Measurements from ENCODE around the gene APC. TPM values are rescaled to one million over a fixed set of nuclear protein-coding genes. Genes with fewer than 3 reads are reported as not detected.

Gene APC
- total and polyA plus RNA-seq, 2 of the 8 experiments (the other 6 are each of a cell fraction or from before 2014, with no cell fraction given), result 6.8 to 41.9 TPM

GRCh38 chr5:112779531-112779930, 41.8 kb downstream of the APC start:
- FAIRE-seq (no peak), DNase-seq (ENCODE audit: low read depth in 1 of 2, low spot score in 2 of 2) (no peak)
- Histone ChIP-seq H2AK5ac (ENCODE audit: low read depth, low read length) (no peak overlapping the region), H3K4me2 (ENCODE audit: insufficient read depth in 1 of 2, low read depth in 2 of 2, low read length in 2 of 2) (no peak overlapping the region), H2BK20ac (ENCODE audit: low read length) (no peak overlapping the region), H4K91ac (replicated peaks; ENCODE audit: insufficient read length, low read length) (no peak overlapping the region), H3K14ac (ENCODE audit: insufficient read length) (no peak overlapping the region), H3K27ac (ENCODE audit: low read depth, low read length) (no peak overlapping the region), H3K9me3 (ENCODE audit: insufficient read depth in 2 of 2, low read depth in 1 of 2, low read length in 1 of 2) (no peaks in the 10 kb centered on the region), H2BK5ac (ENCODE audit: low read depth, low read length) (no peak overlapping the region), H3K56ac (replicated peaks; ENCODE audit: insufficient read length, low read depth, low read length) (no peak overlapping the region), H2BK12ac (ENCODE audit: low read depth, low read length) (no peak overlapping the region), H3K18ac (ENCODE audit: extremely low read depth, low read length) (no peak overlapping the region), H3K23me2 (ENCODE audit: low read depth, low read length) (no peaks in the 10 kb centered on the region), H3K27me3 (replicated peaks in 1 of 4; ENCODE audit: control insufficient read depth in 3 of 4, extremely low read depth in 1 of 4, insufficient read depth in 3 of 4, low read length in 3 of 4) (no peaks in the 10 kb centered on the region), H3K79me2 (ENCODE audit: control insufficient read depth in 1 of 2, insufficient read depth in 2 of 2, low read length in 2 of 2) (no peaks in the 10 kb centered on the region), H4K20me1 (replicated peaks in 1 of 2; ENCODE audit: control insufficient read depth in 1 of 2, insufficient read depth in 2 of 2, low read length in 2 of 2) (no peaks in the 10 kb centered on the region), H2BK120ac (replicated peaks; ENCODE audit: low read depth, low read length) (no peak overlapping the region), H2AFZ (ENCODE audit: low read length) (no peak overlapping the region), H3K23ac (ENCODE audit: insufficient read length) (no peak overlapping the region), H3K4ac (replicated peaks; ENCODE audit: insufficient read length, low read depth, low read length) (no peak overlapping the region), H4K8ac (ENCODE audit: extremely low read depth, insufficient read depth, low read length) (no peak overlapping the region), H3K4me3 (ENCODE audit: extremely low read depth in 1 of 4, insufficient read depth in 2 of 4, low read depth in 3 of 4, low read length in 4 of 4) (no peak overlapping the region), H3K9ac (replicated peaks in 1 of 4; ENCODE audit: extremely low read depth in 1 of 4, low read depth in 3 of 4, low read length in 3 of 4) (no peak overlapping the region), H3K79me1 (ENCODE audit: low read depth, low read length) (no peaks in the 10 kb centered on the region), H4K5ac (ENCODE audit: insufficient read length, low read depth, low read length) (no peak overlapping the region), H2BK15ac (ENCODE audit: low read length) (no peak overlapping the region), H3K4me1 (replicated peaks in 1 of 4; ENCODE audit: control insufficient read depth in 3 of 4, insufficient read depth in 4 of 4, low read length in 3 of 4) (no peaks in the 10 kb centered on the region), H3K36me3 (ENCODE audit: control insufficient read depth in 2 of 4, insufficient read depth in 4 of 4, low read length in 3 of 4) (peaks cover 0 to 21% (median 6%) of the 10 kb centered on the region in 4 experiments; a peak in 4 of 8 replicates)
- ChIA-PET POLR2A (ENCODE audit: partially characterized antibody) (interaction anchor here (0.6 to 1.2 kb wide), 3 partner anchors 8 to 116 kb away, joined by 3 read pairs; no protein-coding TSS in a partner anchor), CTCF (ENCODE audit: partially characterized antibody) (interaction anchor here (0.6 to 0.9 kb wide), 2 partner anchors 88 to 152 kb away, joined by 3 to 9 read pairs; no protein-coding TSS in a partner anchor)
- TF ChIP-seq KDM5A (IDR thresholded peaks at IDR 0.05; ENCODE audit: low read length) (no peak), CBX8 (IDR thresholded peaks at IDR 0.05; ENCODE audit: borderline replicate concordance, low read depth, low read length) (no peak), RFX5 (IDR thresholded peaks at IDR 0.05; ENCODE audit: borderline replicate concordance, low read depth, low read length) (no peak)
